Stimulated activated CD8-positive, alpha-beta memory T cell treated with anti-CD3 and anti-CD28 coated beads, Interleukin-15, amount 100 ng/mL, for 4 hours (primary cell): ENCODE data around the gene MUCL3.
"Not testable (repeated sequence)": the region's sequence is repeated elsewhere in the genome, so short reads cannot be mapped to it uniquely, and the experiment has no call there.

ENCODE experiments used
- DNase-seq, 2 donors: peaks; one replicate each; pipeline ENCODE4 v3.0.0-alpha.2; 2020; ENCODE audit warnings: low read depth in 2 of 2

MUCL3 gene

GRCh38 chr6:30979690-30980089 lies 38.9 kb downstream of the MUCL3 start:
- no peak for DNase-seq

DNA sequence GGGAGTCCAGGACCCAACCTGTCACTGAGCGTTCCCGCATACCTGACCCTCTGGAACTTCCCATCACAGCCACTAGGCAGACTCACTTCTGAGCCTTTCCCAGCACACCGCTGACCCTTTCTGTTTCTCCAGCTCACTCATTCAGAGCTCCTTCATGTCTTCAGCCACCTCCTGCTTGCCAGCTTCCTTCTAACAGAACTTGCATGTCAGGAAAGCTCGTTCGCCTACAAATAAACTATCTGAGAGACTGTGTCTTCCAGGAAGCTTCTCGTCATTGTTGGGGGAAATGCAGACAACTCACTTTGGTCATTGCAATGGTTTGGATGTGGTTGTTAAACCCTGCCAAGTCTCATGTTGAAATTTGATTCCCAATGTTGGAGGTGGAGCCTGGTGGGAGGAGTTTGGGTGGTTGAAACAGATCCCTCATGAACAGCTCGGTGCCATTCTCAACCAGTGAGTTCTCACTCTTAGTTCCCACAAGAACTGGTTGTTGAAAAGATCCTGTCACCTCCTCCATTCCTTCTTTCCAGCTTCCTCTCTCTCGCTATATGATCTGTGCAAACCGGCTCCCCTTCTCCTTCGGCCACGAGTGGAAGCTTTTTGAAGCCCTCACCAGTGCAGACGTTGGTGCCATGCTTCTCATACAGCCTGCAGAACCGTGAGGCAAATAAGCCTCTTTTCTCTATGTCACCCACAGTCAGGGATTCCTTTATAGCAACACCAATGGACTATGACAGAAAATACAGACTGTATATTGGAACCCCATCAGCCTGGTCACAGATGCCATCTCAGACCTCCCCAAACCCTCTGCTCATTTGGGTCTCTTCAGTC lies 41.4 kb downstream of the MUCL3 start:
- no peak for DNase-seq

- no peak for DNase-seq
Measured at GRCh38 chr6:30983439-30983838, 42.7 kb downstream of the MUCL3 start, which contains the start of gene MUC21. TSS of gene MUC21 (plus strand) at chr6:30983718. CDS start at chr6:30983959, 241 bp downstream.

GRCh38 chr6:30985490-30985889 lies 44.7 kb downstream of the MUCL3 start:
- DNase-seq, result no peak

GRCh38 chr6:30987304-30987703 lies 46.5 kb downstream of the MUCL3 start:
- no peak for DNase-seq

DNA sequence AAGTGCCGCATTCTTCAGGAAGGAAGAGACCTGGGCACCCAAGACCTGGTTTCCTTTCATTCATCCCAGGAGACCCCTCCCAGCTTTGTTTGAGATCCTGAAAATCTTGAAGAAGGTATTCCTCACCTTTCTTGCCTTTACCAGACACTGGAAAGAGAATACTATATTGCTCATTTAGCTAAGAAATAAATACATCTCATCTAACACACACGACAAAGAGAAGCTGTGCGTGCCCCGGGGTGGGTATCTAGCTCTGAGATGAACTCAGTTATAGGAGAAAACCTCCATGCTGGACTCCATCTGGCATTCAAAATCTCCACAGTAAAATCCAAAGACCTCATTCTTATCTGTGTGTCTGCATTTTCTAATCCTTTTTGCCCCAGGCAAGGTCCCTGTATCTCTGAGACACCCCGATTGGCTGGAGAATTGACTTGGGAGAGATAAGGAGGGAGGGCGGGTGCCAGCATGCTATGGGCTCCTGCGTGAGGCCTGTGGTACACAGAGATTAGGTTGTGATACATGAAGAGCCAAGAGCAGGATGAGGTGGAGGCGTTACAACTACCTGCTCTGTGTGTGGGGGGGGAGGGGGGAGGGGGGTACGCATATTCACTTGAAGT lies 47.5 kb downstream of the MUCL3 start:
- DNase-seq, result no peak

- DNase-seq, result no peak
Measured at GRCh38 chr6:30990422-30991086, 49.8 kb downstream of the MUCL3 start.

GRCh38 chr6:30991891-30992290 lies 51.1 kb downstream of the MUCL3 start:
- DNase-seq, result no peak

GRCh38 chr6:30997301-30997700 lies 56.5 kb downstream of the MUCL3 start:
- DNase-seq, result no peak

- no peak for DNase-seq
Measured at GRCh38 chr6:30998785-30999184, 58.0 kb downstream of the MUCL3 start.

DNA sequence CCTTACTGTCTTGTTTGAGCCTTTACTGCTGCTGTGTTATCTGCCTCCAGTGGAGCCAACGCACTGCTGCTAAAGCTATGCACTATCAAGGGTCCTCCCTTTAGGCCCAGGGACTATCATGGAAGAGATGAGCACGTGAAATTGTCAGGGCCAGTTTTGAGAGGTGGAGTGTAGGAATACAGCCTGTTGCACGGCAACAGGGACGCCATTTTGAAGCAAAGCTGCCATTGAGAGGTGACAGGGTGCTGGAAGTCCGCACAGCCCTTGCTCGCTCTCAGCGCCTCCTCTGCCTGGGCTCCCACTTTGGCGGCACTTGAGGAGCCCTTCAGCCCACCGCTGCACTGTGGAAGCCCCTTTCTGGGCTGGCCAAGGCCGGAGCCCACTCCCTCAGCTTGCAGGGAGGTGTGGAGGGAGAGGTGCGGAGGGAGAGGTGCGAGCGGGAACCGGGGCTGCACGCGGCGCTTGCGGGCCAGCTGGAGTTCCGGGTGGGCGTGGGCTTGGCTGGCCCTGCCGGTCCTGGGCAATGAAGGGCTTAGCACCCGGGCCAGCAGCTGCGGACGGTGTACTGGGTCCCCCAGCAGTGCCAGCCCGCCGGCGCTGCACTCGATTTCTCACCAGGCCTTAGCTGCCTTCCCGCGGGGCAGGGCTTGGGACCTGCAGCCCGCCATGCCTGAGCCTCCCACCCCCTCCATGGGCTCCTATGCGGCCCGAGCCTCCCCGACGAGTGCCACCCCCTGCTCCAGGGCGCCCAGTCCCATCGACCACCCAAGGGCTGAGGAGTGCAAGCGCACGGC lies 59.5 kb downstream of the MUCL3 start:
- not testable (repeated sequence) for DNase-seq

DNA sequence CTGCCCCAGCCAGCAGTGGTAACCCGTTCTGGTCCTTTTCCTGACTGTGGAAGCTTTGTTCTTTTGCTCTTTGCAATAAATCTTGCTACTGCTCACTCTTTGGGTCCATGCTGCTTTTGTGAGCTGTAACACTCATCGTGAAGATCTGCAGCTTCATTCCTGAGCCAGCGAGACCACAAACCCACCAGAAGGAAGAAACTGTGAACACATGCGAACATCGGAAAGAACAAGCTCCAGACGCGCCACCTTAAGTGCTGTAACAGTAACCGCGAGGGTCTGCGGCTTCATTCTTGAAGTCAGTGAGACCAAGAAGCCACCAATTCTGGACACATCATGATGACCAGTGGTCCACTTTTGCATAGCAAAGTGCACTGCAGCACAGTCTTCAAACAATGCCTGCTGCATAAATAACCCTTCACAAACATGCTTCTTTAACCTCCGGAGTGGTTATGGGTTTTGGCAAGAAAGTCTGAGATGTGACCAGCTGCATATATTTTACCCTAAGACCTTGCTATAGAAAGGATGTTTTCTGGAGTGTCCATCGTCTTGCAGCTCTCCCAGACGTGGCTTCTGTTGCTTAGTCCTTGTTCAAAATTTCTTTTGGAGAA lies 60.6 kb downstream of the MUCL3 start:
- DNase-seq, result no peak

GRCh38 chr6:31002471-31002870 lies 61.7 kb downstream of the MUCL3 start:
- DNase-seq, result no peak
